Measurements from ENCODE around the gene NDE1. TPM values are rescaled to one million over a fixed set of nuclear protein-coding genes. Genes with fewer than 3 reads are reported as not detected.

Gene NDE1
- polyA plus RNA-seq, 2 of the 4 experiments (the other 2 are of a cell fraction) = 27.6 to 30.6 TPM

- Histone ChIP-seq H3K4me2 (no peak overlapping the region), H3K4me3 (no peak overlapping the region), H3K27ac (no peak overlapping the region), H3K9me3 (no peaks in the 10 kb centered on the region), H3K4me1 (no peaks in the 10 kb centered on the region)
- ChIA-PET CTCF (interaction anchor here (1.0 to 2.5 kb wide), 4 partner anchors 10 to 36 kb away, joined by 3 to 13 read pairs (median 6); no protein-coding TSS in a partner anchor), POLR2A (interaction anchor here (0.6 kb wide), 1 partner anchor 16 kb away, joined by 10 read pairs; no protein-coding TSS in a partner anchor)
- no peak for ATAC-seq
- FAIRE-seq = no peak
- TF ChIP-seq CTCF (IDR thresholded peaks at IDR 0.05) (no peak), CHD2 (IDR thresholded peaks at IDR 0.05; ENCODE audit: low read length, partially characterized antibody) (no peak), ZSCAN20 (CRISPR knock-in tag; IDR thresholded peaks at IDR 0.05) (no peak), ATOH8 (CRISPR knock-in tag; IDR thresholded peaks at IDR 0.05; ENCODE audit: low read depth) (no peak), FOSB (CRISPR knock-in tag; IDR thresholded peaks at IDR 0.05) (no peak), CEBPB (IDR thresholded peaks at IDR 0.05) (no peak), CHD4 (IDR thresholded peaks at IDR 0.05; ENCODE audit: borderline replicate concordance) (no peak), TP53 (CRISPR knock-in tag; IDR thresholded peaks at IDR 0.05) (no peak), FOXS1 (CRISPR knock-in tag; IDR thresholded peaks at IDR 0.05) (no peak), MYC (IDR thresholded peaks at IDR 0.05; ENCODE audit: borderline replicate concordance, low read length) (no peak), E2F6 (IDR thresholded peaks at IDR 0.05; ENCODE audit: borderline replicate concordance, low read depth) (no peak), RAD21 (conservative IDR thresholded peaks at IDR 0.05 in 1 of 2, IDR thresholded peaks at IDR 0.05 in 1 of 2) (no peak), JUN (IDR thresholded peaks at IDR 0.05) (no peak), SREBF2 (IDR thresholded peaks at IDR 0.05) (no peak), RFX5 (IDR thresholded peaks at IDR 0.05) (no peak), RARB (CRISPR knock-in tag; IDR thresholded peaks at IDR 0.05) (no peak), HOXB13 (CRISPR knock-in tag; IDR thresholded peaks at IDR 0.05; ENCODE audit: low read depth) (no peak)
- TF ChIP-seq, protein P1, sequence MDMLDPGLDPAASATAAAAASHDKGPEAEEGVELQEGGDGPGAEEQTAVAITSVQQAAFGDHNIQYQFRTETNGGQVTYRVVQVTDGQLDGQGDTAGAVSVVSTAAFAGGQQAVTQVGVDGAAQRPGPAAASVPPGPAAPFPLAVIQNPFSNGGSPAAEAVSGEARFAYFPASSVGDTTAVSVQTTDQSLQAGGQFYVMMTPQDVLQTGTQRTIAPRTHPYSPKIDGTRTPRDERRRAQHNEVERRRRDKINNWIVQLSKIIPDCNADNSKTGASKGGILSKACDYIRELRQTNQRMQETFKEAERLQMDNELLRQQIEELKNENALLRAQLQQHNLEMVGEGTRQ (IDR thresholded peaks at IDR 0.05) = no peak
- TF ChIP-seq, protein P2, sequence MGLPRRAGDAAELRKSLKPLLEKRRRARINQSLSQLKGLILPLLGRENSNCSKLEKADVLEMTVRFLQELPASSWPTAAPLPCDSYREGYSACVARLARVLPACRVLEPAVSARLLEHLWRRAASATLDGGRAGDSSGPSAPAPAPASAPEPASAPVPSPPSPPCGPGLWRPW (IDR thresholded peaks at IDR 0.05) = no peak
- DNase-seq (ENCODE audit: low read depth in 1 of 2, low spot score in 1 of 2) = no peak
- 84% methylated on average over 13 of the region's 13 CpGs for WGBS (ENCODE audit: missing lambda C conversion rate)
These were observed 91.3 kb downstream of the NDE1 start for GRCh38 chr16:15741207-15741871.

DNA sequence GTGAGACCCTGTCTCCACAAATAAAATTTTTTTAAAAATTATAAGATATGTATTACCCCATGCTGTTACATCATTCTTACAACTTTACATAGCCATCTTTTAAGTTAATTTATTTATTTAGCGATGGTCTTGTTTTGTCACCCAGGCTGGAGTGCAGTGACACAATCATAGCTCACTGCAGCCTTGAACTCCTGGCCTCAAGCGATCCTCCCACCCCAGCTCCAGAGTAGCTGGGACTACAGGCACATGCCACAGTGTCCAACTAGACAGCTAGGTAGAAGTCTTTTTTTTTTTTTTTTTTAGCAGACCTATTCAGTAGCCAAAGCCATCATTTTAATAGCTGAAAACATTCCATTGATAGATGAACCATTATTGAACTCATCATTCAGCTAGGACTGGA, 92.7 kb downstream of the NDE1 start:
- H3K4me2 ChIP-seq = no peak overlapping the region
- POLR2A ChIA-PET = no interaction called here
- no peaks in the 10 kb centered on the region for H3K4me1 ChIP-seq
- H3K9me3 ChIP-seq = no peaks in the 10 kb centered on the region
- CTCF ChIA-PET = interaction anchor here (1.3 kb wide), 1 partner anchor 13 kb away, joined by 4 read pairs; no protein-coding TSS in a partner anchor
- WGBS (ENCODE audit: missing lambda C conversion rate) = 61% methylated on average over 2 of the region's 2 CpGs
- no peak for DNase-seq (ENCODE audit: low read depth in 1 of 2, low spot score in 1 of 2)
- H3K4me3 ChIP-seq = no peak overlapping the region
- no peak overlapping the region for H3K27ac ChIP-seq
- ATAC-seq = no peak
- no peak for FAIRE-seq
- TF ChIP-seq, protein P3, sequence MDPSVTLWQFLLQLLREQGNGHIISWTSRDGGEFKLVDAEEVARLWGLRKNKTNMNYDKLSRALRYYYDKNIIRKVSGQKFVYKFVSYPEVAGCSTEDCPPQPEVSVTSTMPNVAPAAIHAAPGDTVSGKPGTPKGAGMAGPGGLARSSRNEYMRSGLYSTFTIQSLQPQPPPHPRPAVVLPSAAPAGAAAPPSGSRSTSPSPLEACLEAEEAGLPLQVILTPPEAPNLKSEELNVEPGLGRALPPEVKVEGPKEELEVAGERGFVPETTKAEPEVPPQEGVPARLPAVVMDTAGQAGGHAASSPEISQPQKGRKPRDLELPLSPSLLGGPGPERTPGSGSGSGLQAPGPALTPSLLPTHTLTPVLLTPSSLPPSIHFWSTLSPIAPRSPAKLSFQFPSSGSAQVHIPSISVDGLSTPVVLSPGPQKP (IDR thresholded peaks at IDR 0.05; ENCODE audit: low read depth, low read length) = no peak
- no peak for TF ChIP-seq EP300 (IDR thresholded peaks at IDR 0.05)
- no peak for TF ChIP-seq ZNF302 (CRISPR knock-in tag; IDR thresholded peaks at IDR 0.05)
- TF ChIP-seq EHMT2 (IDR thresholded peaks at IDR 0.05; ENCODE audit: low read depth) = no peak
- no peak for TF ChIP-seq SMC3 (IDR thresholded peaks at IDR 0.05)
- no peak for TF ChIP-seq NFE2L2 (conservative IDR thresholded peaks at IDR 0.05; ENCODE audit: low read length)
- no peak for TF ChIP-seq E2F6 (IDR thresholded peaks at IDR 0.05; ENCODE audit: borderline replicate concordance, low read depth)
- no peak for TF ChIP-seq MAX (IDR thresholded peaks at IDR 0.05)
- TF ChIP-seq GATA3 (IDR thresholded peaks at IDR 0.05; ENCODE audit: borderline replicate concordance) = no peak
- TF ChIP-seq RFX5 (IDR thresholded peaks at IDR 0.05) = no peak
- TF ChIP-seq RCOR1 (IDR thresholded peaks at IDR 0.05; ENCODE audit: low read depth, low read length) = no peak
- TF ChIP-seq, protein P1 (IDR thresholded peaks at IDR 0.05) = no peak
- TF ChIP-seq RNF2 (IDR thresholded peaks at IDR 0.05; ENCODE audit: borderline replicate concordance, low read depth) = no peak
- no peak for TF ChIP-seq JUN (IDR thresholded peaks at IDR 0.05)
- no peak for TF ChIP-seq PHF8 (IDR thresholded peaks at IDR 0.05; ENCODE audit: borderline replicate concordance, low read depth)

All from A549 (cell line).